GM10266 (cell line): ENCODE results near the gene C22orf23.

Experiments
- DNase-seq: peaks from one replicate; pipeline ENCODE4 v3.0.0; 2012; ENCODE audit errors: extremely low spot score
- TF ChIP-seq, protein P1 (sequence below): IDR thresholded peaks from 2 replicates; pipeline ENCODE4 v1.5.1; 2012; ENCODE audit warnings: mild to moderate bottlenecking, low read depth; ENCODE audit not compliant: control insufficient read depth, insufficient read depth; ENCODE audit errors: missing control alignments

Gene C22orf23

DNA sequence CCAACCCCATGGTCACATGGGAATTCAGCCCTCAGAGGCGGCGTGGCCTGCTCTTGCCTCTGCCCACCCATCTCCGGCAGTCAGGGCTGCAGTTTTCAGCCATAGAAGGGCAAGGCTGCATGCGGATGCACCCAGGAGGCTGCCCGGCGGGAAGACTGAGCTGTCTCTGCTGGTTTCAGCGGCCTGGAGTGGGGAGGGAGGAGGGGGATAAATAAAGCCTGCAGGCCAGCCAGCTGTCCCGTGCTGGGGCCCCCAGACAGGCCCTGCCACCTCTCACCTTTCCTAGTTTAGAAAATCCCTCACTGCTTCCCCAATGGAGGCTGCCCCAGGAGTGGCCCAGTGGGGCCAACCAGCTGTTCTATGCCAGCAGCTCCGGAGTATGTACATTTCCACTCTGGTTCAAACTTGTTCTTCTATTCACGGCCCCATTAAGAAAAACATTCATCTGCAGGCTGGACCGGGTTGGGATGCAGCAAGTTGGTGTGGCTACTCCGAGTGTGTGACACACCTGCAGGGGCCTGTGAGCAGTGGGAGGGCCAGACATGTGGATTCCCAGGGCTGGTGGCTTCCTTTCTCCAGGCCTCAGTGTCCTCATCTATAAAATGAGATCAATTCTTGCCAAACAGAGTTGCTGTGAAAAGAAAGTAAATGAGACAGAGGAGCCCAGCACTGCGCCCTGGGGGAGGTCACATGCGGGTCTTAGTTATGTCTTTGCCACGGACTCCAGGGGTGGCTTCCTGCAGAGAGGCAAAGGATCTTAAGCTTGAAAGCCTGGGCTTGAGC, 42.3 kb downstream of the C22orf23 start:
- TF ChIP-seq, protein P1, sequence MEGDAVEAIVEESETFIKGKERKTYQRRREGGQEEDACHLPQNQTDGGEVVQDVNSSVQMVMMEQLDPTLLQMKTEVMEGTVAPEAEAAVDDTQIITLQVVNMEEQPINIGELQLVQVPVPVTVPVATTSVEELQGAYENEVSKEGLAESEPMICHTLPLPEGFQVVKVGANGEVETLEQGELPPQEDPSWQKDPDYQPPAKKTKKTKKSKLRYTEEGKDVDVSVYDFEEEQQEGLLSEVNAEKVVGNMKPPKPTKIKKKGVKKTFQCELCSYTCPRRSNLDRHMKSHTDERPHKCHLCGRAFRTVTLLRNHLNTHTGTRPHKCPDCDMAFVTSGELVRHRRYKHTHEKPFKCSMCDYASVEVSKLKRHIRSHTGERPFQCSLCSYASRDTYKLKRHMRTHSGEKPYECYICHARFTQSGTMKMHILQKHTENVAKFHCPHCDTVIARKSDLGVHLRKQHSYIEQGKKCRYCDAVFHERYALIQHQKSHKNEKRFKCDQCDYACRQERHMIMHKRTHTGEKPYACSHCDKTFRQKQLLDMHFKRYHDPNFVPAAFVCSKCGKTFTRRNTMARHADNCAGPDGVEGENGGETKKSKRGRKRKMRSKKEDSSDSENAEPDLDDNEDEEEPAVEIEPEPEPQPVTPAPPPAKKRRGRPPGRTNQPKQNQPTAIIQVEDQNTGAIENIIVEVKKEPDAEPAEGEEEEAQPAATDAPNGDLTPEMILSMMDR: no peak

DNA sequence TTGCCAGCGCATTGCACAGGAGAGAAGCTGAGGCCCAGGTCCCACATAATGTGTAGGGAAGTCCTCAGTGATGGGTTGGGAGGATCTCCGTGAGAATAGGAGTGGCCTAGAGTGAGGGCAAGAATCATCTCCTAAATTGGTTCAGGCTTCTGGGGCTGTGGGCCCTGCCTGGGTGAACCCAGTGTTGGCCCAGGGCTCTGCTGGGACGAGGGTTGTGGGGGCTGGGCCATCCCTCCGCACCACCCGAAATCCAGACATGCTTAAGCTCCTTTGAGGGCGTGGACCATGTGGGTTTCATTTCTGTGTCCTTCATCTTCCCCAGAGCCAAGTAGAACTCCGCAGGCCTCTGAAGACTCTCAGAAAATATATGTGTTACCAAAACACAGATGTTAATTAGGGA, 43.6 kb downstream of the C22orf23 start:
- no peak for DNase-seq

More for the DNA sequence above, 42.3 kb downstream of the C22orf23 start:
- DNase-seq: no peak

DNA sequence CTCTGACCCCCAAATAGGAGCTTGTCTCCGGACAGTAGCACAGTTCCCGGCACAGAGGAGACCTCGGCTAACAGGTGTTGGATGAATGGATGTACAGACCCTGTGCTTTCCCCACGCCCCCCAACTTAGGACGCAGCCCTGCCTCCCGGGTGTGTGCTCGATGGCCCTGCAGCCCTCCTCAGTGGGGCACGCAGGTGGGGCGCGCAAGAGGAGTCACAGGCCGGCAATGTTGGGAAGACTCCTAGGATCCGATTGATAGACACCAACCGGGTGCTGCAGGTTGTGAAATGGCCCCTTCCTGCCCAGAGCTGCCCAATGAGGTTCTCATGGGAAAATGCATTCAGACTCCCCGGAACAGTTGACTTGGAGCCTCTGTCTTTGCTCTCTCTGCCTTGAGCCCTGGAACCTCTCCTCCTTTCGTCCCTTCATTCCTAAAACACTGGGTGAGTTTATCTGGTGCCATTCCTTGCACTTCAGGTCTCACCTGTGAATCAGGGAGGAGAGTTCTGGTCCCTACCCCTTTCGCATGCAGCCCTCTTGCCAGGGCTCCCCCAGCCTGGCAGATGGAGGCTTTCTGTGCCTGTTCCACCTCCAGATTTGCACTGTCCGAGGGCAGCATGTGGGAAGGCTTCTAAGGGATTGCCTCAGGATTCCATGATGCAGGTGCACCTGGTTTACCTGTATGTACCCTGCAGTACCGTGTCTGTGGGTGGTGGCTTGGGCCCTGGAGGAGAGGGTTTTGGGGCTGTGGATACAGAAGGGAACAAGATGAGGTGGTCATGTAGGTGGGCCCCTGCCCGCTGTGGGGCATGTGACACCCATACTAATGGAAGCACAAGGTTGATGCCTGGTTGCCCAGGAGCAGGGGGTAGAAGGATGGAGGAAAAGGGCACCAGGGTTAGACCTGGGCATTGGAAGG, 46.1 kb downstream of the C22orf23 start:
- TF ChIP-seq, protein P1: no peak
- no peak for DNase-seq

More for the DNA sequence above, 43.6 kb downstream of the C22orf23 start:
- TF ChIP-seq, protein P1: no peak

DNA sequence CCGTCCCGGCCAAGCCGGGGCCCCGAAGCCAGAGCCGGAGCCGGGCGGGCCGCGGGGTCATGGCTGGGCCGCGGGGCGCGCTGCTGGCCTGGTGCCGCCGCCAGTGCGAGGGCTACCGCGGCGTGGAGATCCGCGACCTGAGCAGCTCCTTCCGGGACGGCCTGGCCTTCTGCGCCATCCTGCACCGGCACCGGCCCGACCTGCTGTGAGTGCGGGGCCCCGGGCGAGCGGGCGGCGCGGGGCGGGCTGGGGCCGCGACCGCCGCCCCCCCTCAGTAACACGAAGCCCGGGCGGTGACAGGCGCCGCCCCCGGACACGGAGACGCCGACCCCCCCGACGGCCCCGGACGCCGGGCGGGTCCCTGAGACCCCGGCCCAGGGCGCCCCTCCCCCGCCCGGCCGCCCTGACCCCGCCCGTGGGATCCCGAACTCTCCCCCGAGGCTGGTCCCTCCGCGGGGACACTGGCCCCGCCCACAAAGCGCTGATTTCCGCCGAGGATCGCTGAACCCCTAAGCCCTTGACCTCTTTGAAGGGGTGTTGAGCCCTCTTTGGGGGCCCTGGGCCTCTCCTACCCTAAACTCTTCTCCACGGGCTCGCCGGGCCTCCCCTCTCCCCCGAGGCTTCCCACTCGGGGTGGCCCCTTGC, 46.9 kb downstream of the C22orf23 start:
- TF ChIP-seq, protein P1: no peak
- DNase-seq: peak; percentile 80

DNA sequence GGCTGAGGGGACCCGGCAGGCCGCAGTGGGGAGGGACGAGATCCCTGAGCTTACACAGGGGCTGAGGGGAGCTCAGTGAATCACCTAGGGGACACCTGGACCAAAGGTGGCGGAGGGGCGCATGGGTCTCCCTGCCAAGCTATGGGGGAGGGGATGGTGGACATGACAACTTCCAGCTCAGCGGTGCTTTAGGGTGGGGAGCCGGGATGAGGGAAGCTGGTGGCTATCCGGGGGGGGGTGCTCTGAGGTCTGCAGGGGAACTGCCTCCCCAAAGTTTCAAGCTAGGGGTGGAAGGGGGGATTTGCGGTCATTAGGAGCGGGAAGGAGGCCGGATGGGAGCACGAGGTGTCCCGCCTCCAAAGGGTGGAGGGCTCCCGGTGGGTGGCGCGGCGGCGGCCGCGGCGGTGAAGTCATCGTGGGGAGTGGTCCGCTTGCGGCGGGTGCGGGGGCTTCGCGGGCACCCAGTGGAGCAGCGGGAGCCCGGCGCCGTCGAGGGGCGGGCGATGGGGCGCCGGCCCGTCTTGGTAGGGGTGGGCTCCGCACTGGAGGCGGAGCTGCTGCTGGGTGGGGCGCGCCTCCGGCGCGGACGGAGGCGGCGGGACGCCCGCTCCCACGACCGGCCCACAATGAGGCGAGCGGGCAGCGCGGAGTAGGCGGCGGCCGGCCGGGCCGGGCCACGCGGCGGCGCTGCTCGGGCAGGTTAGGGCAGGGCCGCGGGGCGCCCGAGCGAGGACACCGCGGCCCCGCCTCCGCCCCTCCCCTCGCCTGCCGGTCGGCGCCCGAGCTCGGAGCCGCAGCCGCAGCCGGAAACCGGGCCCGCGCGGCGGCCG, 47.7 kb downstream of the C22orf23 start, which contains the start of gene MICALL1:
TSS of gene MICALL1 (plus strand) at position 764 of the 830 bp plus-strand sequence. CDS start 126 bp downstream, outside the sequence.
- TF ChIP-seq, protein P1: peak; percentile 78
- peak; percentile 98 for DNase-seq
